Inferior parietal cortex (tissue), 1 donor: Measurements from ENCODE around the gene BICDL1.
A peak's percentile ranks its signal among the peaks of the same experiment; 100 is the strongest.

Experiments
- DNase-seq: peaks from one replicate; pipeline ENCODE4 v3.0.0-alpha.2; 2016; ENCODE audit errors: extremely low spot score

The BICDL1 gene

GRCh38 chr12:120102189-120103043, 113.4 kb downstream of the BICDL1 start:
- no peak for DNase-seq

- no peak for DNase-seq
Measured at GRCh38 chr12:120103044-120103338, 114.0 kb downstream of the BICDL1 start.

GRCh38 chr12:120103371-120103770, 114.3 kb downstream of the BICDL1 start:
- DNase-seq = no peak

GRCh38 chr12:120106151-120106550, 117.1 kb downstream of the BICDL1 start:
- no peak for DNase-seq

- DNase-seq = no peak
Measured at GRCh38 chr12:120109570-120110267, 120.7 kb downstream of the BICDL1 start.

GRCh38 chr12:120110550-120111501, 121.8 kb downstream of the BICDL1 start:
- DNase-seq = no peak

GRCh38 chr12:120115066-120115465, 126.0 kb downstream of the BICDL1 start:
- no peak for DNase-seq

- no peak for DNase-seq
Measured at GRCh38 chr12:120115692-120116440, 126.8 kb downstream of the BICDL1 start.

DNA sequence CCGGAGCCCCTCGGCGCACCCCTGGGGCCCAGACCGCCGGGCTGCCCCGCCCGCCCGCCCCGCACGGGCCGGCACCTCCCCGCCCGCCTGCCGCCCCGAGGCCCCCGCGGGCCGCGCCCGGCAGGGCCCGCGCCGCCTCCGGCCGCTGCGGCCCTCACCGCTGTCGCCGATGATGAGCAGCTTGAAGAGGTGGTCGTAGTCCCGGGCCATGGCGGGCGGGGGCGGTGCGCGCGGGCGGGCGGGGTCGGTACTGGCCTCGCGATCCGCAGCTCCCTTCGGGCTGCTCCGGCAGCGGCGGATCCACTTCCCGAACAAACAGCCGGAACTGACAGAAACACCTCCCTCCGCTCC, 127.4 kb downstream of the BICDL1 start, which contains the start of gene RAB35:
TSS of gene RAB35 (minus strand) at position 313 of the 351 bp plus-strand sequence. CDS start at position 210, 103 bp downstream.
- DNase-seq = no peak

DNA sequence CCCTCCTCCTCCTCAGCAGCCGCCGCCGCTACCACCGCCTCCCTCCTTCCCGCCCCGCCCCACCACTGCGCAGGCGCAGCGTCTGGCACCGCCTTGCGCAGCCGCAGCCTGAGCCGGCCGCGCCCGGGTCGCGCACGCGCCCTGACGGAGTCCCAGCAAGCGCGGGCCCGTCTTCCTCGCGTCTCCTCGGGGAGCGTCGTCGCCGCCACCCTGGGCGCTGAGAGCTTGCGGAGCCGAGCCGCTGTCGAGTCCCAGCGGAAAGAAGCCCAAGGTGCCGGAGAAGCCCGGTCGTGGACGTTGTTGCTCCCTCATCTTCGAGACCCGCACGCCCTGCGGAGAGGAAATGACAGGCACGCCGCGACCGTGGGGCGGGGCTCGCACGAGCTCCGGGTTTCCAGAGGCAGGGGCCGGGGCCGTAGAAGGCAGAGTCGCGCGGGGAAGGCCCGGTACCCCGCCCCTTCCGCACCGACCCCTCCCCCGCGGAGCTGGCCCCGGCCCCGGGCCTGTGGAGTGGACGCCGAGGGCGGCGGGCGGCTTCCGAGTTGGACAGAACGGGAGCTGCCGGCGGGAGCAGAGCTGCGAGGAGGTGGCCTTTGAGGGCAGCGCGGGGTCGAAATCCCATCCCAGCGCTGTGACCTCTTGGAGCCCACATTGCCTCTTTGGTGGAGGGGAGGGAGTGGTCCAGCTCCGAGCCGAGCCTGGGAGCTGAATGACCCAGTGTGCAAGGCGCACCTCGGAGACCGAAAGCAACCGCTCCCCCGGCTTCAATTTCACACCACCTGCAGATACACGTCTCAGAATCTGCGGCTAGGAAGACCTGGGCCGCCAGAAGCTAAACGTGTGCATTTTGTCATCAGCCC, 128.0 kb downstream of the BICDL1 start:
- peak; percentile 79 for DNase-seq

- DNase-seq = no peak
Measured at GRCh38 chr12:120117961-120118320, 128.9 kb downstream of the BICDL1 start.

- no peak for DNase-seq
Measured at GRCh38 chr12:120118321-120119061, 129.5 kb downstream of the BICDL1 start.

DNA sequence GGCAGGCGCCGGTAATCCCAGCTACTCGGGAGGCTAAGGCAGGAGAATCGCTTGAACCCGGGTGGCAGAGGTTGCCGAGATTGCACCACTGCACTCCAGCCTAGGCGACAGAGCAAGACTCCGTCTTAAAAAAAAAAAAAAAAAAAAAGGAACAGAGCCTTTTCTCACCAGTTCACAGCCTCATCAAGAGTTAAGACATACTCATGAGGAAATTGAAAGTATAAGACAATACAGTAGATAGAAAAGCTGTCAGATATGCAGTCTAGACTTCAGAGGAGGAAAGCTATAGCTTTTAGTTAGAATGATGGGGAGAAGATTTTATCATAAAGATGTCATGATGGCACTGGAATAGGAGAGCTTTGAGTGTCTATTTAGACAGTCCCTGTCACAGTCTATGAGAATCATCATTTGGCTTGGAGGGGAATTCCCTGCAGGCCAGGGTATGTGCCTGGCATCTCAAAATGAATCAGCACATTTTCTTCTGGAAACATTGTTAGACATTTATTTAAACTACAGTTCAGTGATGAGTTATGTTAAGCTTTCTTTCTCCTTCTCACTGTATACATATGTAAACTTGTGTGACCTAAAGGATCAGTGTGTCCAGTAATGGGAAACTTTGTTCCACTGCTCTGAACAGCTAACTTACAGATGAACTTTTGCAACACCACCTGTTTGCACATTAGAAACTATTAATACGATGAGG, 130.4 kb downstream of the BICDL1 start:
- DNase-seq = no peak

DNA sequence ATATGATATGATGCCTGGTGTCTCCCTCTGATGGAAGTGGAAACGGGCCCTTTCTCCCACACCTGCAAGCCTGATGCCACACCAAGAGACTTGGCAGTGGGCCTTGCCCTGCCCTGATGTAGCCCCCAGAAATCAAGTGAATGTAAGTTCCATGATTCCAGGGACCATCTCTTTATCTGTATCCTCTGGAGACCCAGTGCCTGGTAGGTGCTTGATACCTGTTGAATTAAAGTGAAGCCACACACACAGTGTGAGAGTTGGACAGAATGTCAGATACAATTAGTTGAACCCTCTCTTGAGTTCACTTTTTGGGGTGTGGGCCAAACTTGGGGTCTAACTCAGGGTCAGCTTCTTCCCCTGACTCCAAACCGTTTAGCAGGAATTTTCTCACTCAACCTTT, 132.3 kb downstream of the BICDL1 start:
- no peak for DNase-seq

DNA sequence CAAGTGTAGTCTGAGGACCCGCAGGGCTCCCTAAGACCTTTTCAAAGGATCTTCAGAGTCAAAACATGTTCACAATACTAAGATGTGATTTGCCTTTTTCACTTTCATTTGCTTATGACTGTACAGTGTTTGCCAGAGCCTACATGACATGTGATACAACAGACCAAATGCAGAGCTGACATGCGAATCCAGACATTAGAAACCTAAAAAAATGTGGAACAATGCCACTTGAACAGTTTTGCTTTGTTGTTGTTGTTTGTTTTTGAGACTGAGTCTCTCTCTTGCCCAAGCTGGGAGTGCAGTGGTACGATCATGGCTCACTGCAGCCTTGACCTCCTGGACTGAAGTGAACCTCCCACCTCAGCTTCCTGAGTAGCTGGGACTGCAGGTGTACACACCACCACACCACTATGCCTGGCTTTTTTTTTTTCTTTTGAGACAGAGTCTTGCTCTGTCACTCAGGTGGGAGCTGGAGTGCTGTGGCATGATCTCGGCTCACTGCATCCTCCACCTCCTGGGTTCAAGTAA, 132.8 kb downstream of the BICDL1 start:
- no peak for DNase-seq

- DNase-seq = no peak
Measured at GRCh38 chr12:120125029-120125428, 136.0 kb downstream of the BICDL1 start.

GRCh38 chr12:120125792-120126634, 137.0 kb downstream of the BICDL1 start:
- DNase-seq = no peak

DNA sequence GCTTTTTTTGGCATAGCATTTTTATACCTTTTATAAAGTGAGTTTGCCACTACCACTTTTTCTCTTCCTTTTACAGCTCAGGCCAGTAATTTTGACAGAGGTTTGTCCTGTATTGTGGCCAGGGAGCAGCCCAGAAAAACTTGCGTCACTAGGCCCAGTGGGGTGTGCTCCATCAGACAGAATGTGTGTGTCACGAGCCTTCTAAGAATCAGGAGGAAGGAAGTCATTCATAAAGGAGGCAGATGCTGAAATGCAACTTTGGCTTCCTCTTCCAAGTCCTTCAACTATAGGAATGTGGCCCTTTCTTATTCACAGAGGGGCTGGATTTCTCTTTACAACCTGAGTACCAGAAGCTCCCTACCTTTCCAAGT, 137.6 kb downstream of the BICDL1 start:
- no peak for DNase-seq
